HG02938 (cell line): Measurements from ENCODE around the gene LRRC39.

Experiments
- ATAC-seq: cut with Tn5 transposase; IDR thresholded peaks from one replicate; pipeline ENCODE4 v1.9.1; 2021; ENCODE audit warnings: mild to moderate bottlenecking, moderate library complexity; ENCODE audit not compliant: unreplicated experiment

The LRRC39 gene

GRCh38 chr1:100151679-100152078 lies 26.4 kb downstream of the LRRC39 start:
- no peak for ATAC-seq

GRCh38 chr1:100147875-100148274 lies 30.2 kb downstream of the LRRC39 start:
- no peak for ATAC-seq

- ATAC-seq = no peak
Observed at GRCh38 chr1:100146958-100147357, 31.1 kb downstream of the LRRC39 start.

- ATAC-seq = no peak
Observed at GRCh38 chr1:100145116-100145515, 32.9 kb downstream of the LRRC39 start.

- no peak for ATAC-seq
Observed at GRCh38 chr1:100142343-100142742, 35.7 kb downstream of the LRRC39 start.

- ATAC-seq = no peak
Observed at GRCh38 chr1:100141192-100141591, 36.9 kb downstream of the LRRC39 start.

GRCh38 chr1:100137602-100138001 lies 40.5 kb downstream of the LRRC39 start:
- no peak for ATAC-seq

- no peak for ATAC-seq
Observed at GRCh38 chr1:100134872-100135271, 43.2 kb downstream of the LRRC39 start.

- peak; percentile 89 for ATAC-seq
Observed at GRCh38 chr1:100132566-100133477, 45.2 kb downstream of the LRRC39 start, which contains the start of the genes SASS6 and TRMT13. Gene SASS6, minus strand, starts transcription at chr1:100132930. Its CDS starts 116 bp downstream, at chr1:100132814. Gene TRMT13, plus strand, starts transcription at chr1:100133163. Its CDS starts 6 bp downstream, at chr1:100133169.

GRCh38 chr1:100131623-100132022 lies 46.4 kb downstream of the LRRC39 start:
- no peak for ATAC-seq

- ATAC-seq = no peak
Observed at GRCh38 chr1:100130552-100131077, 47.4 kb downstream of the LRRC39 start.

GRCh38 chr1:100127226-100127625 lies 50.8 kb downstream of the LRRC39 start:
- ATAC-seq = no peak

- no peak for ATAC-seq
Observed at GRCh38 chr1:100122177-100122576, 55.9 kb downstream of the LRRC39 start.

- no peak for ATAC-seq
Observed at GRCh38 chr1:100115524-100115923, 62.5 kb downstream of the LRRC39 start.

GRCh38 chr1:100109554-100110066 lies 68.4 kb downstream of the LRRC39 start:
- ATAC-seq = no peak

GRCh38 chr1:100107696-100108095 lies 70.4 kb downstream of the LRRC39 start:
- no peak for ATAC-seq

GRCh38 chr1:100101564-100101963 lies 76.5 kb downstream of the LRRC39 start:
- no peak for ATAC-seq

- no peak for ATAC-seq
Observed at GRCh38 chr1:100100202-100100601, 77.9 kb downstream of the LRRC39 start.
